Activated B cell treated with CpG ODN at 0.5 μM for 24 hours (primary cell): ENCODE data around the gene TOP3B. TPM values are rescaled to one million over a fixed set of nuclear protein-coding genes. Genes with fewer than 3 reads are reported as not detected.

ENCODE experiments used
- ATAC-seq: fragments of 200-7000 bp; cut with Tn5 transposase; one replicate; pipeline ENCODE4 v1.10.0; 2021; ENCODE audit warnings: low read depth, mild to moderate bottlenecking, moderate library complexity
- CTCF ChIA-PET: fragments of 350-600 bp; sonication (Branson Sonifier 250); formaldehyde crosslinking; loops from one replicate; lab custom pipeline; 2021; ENCODE audit warnings: antibody characterized with exemption; lab: Charles Lee
- POLR2A ChIA-PET: fragments of 350-600 bp; sonication (Branson Sonifier 250); formaldehyde crosslinking; loops from one replicate; lab custom pipeline; 2021; ENCODE audit warnings: antibody characterized with exemption; lab: Charles Lee
- DNase-seq: peaks from one replicate; pipeline ENCODE4 v3.0.0; 2022
- H3K27ac Mint-ChIP-seq: one replicate; pipeline ENCODE4 v1.8.0; 2020; ENCODE audit warnings: mixed read lengths
- H3K27me3 Mint-ChIP-seq: one replicate; pipeline ENCODE4 v1.8.0; 2021; ENCODE audit warnings: mixed read lengths
- H3K36me3 Mint-ChIP-seq: one replicate; pipeline ENCODE4 v1.8.0; 2021; ENCODE audit warnings: low read depth, mixed read lengths
- H3K4me1 Mint-ChIP-seq: one replicate; pipeline ENCODE4 v1.8.0; 2021; ENCODE audit warnings: mixed read lengths
- H3K4me3 Mint-ChIP-seq: one replicate; pipeline ENCODE4 v1.8.0; 2020; ENCODE audit warnings: mild to moderate bottlenecking, mixed read lengths
- H3K9me3 Mint-ChIP-seq: one replicate; pipeline ENCODE4 v1.8.0; 2020; ENCODE audit warnings: mixed read lengths
- CTCF ChIP-seq: fragments of 200-600 bp; IDR thresholded peaks from one replicate; pipeline ENCODE4 v1.8.0; 2022; ENCODE audit warnings: antibody characterized with exemption, mild to moderate bottlenecking
- intact Hi-C: fragments of 100-400 bp; cut with micrococcal nuclease; formaldehyde crosslinking; loops from one replicate; pipeline ENCODE4 v1.15.1; 2024
- total RNA-seq: library from RNA; stranded (reverse); gene quantifications from 2 replicates; pipeline ENCODE4 v1.2.3, GENCODE V29; 2022

The TOP3B gene
- total RNA-seq, 1 donor from 2014 or later, result 83.4 TPM

DNA sequence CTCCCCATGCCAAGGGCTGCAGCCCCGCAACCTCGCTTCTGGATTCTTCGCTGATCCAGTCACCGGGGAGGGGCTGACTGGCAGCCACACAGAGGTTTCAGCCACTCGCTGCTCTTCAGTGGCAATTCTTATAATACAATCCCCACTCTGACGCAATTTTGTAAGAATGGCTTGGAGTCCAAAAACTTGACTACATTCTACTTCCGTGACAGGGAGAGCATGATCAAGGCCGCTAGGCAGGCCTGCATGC, 44.8 kb downstream of the TOP3B start:
- Mint-ChIP-seq H3K27me3 (no peaks in the 10 kb centered on the region), H3K9me3 (no peaks in the 10 kb centered on the region), H3K27ac (peak overlapping the region; percentile 85), H3K4me3 (peak overlapping the region; percentile 89), H3K36me3 (peaks cover 14% of the 10 kb centered on the region), H3K4me1 (peaks cover 61% of the 10 kb centered on the region)
- ATAC-seq (no peak), DNase-seq (no peak)
- intact Hi-C loops, result loop anchor here (1.0 to 5.0 kb wide), 7 partner anchors 15 to 224 kb away; partner anchors contain the start of genes MAPK1, PPM1F, TOP3B and YPEL1
- TF ChIP-seq CTCF, result no peak
- CTCF ChIA-PET, result interaction anchor here (0.8 to 6.6 kb wide), 17 partner anchors 10 to 291 kb away, joined by 3 to 66 read pairs (median 3); partner anchors contain the start of genes MAPK1, PPM1F and YPEL1
- POLR2A ChIA-PET, result interaction anchor here (1.0 to 2.4 kb wide), 2 partner anchors 14 to 202 kb away, joined by 3 to 9 read pairs; partner anchors contain the start of genes PPM1F and YPEL1

DNA sequence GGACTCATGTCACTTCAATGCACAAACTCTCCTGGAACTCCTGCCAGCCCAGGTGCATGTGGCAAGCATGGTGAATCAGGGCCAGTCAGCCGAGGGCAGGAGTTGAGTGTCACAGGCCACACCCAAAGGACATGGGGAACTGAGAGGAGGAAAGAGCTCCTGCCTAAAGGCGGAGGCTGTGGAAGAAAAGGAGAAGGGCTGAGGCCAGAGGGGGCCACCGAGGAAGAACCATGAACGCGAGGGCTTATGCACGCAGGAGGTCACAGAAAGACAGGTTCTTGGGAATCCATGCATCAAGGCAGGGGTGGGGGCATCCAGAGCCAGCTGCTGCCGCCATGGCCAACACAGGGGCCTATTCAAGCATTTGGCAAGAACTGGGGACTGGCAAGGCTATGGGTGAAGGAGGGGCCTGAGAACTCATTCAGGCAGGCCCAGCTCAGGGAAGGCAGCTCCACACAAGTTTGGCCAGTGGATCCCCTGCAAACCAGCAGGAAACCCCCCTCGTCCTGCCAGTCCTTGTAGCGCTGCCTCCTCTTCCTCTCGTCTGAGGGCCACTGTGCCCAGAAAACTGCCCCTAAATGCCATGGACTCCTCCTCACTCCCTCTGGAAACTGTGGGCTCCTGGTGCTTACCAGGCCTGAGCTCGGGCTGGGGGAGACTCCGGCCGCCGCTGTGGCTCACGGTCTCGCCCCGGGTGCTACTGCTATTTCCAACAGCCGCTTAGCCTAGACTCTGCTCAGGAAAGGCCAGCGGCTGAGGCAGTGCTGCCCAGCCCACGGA, 45.4 kb downstream of the TOP3B start:
- peaks cover 56% of the 10 kb centered on the region for H3K4me1 Mint-ChIP-seq
- peak overlapping the region; percentile 85 for H3K27ac Mint-ChIP-seq
- no peak for TF ChIP-seq CTCF
- CTCF ChIA-PET, result interaction anchor here (0.8 to 6.6 kb wide), 16 partner anchors 8 to 291 kb away, joined by 3 to 66 read pairs (median 4); partner anchors contain the start of genes MAPK1, PPM1F and YPEL1
- H3K4me3 Mint-ChIP-seq, result no peak overlapping the region
- DNase-seq (no peak), ATAC-seq (no peak)
- POLR2A ChIA-PET, result interaction anchor here (0.6 to 1.0 kb wide), 3 partner anchors 67 to 1128 kb away, joined by 3 to 7 read pairs (median 6); partner anchors contain the start of gene YPEL1
- H3K36me3 Mint-ChIP-seq, result peaks cover 19% of the 10 kb centered on the region
- no peaks in the 10 kb centered on the region for H3K27me3 Mint-ChIP-seq
- intact Hi-C loops, result loop anchor here (5.0 kb wide), 3 partner anchors 45 to 165 kb away; partner anchors contain the start of genes MAPK1 and TOP3B
- no peaks in the 10 kb centered on the region for H3K9me3 Mint-ChIP-seq

- ChIA-PET POLR2A (interaction anchor here (0.6 to 0.8 kb wide), 3 partner anchors 17 to 1129 kb away, joined by 3 to 6 read pairs (median 4); partner anchors contain the start of gene PPM1F), CTCF (interaction anchor here (0.8 to 6.6 kb wide), 7 partner anchors 9 to 290 kb away, joined by 3 to 66 read pairs (median 3); partner anchors contain the start of gene PPM1F)
- no peak for DNase-seq
- ATAC-seq, result no peak
- Mint-ChIP-seq H3K4me3 (peak overlapping the region; percentile 28), H3K9me3 (no peaks in the 10 kb centered on the region), H3K27ac (peak overlapping the region; percentile 8), H3K27me3 (no peaks in the 10 kb centered on the region), H3K4me1 (peaks cover 49% of the 10 kb centered on the region), H3K36me3 (peaks cover 20% of the 10 kb centered on the region)
- TF ChIP-seq CTCF, result no peak
- intact Hi-C loops, result loop anchor here (5.0 kb wide), 3 partner anchors 46 to 164 kb away; partner anchors contain the start of genes MAPK1 and TOP3B
Observed at GRCh38 chr22:21936151-21936775, 46.3 kb downstream of the TOP3B start.

DNA sequence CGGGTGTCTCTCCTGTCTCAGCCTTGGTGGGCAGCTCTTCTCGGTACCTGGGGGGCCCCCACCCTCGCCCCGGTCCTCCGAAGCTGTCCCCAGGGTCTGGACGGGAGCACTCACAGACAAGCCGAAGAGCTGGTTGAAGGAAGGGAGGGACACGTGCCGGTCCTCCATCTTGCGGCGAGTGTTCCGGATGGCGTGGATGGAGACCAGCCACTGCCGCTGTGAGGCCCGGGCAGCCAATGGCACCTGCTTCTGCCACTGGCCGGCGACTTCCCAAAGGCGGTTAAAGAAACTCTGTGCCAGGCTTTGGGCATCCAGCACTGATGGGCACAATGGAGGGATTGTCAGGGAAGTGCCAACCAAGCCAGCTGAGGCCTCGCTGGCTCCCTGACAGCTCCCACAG, 48.7 kb downstream of the TOP3B start:
- H3K4me3 Mint-ChIP-seq, result no peak overlapping the region
- H3K27me3 Mint-ChIP-seq, result no peaks in the 10 kb centered on the region
- CTCF ChIA-PET, result no interaction called here
- DNase-seq, result no peak
- peaks cover 42% of the 10 kb centered on the region for H3K36me3 Mint-ChIP-seq
- no peak overlapping the region for H3K27ac Mint-ChIP-seq
- H3K9me3 Mint-ChIP-seq, result no peaks in the 10 kb centered on the region
- POLR2A ChIA-PET, result no interaction called here
- intact Hi-C loops, result no loop called here
- peaks cover 35% of the 10 kb centered on the region for H3K4me1 Mint-ChIP-seq
- no peak for TF ChIP-seq CTCF
- no peak for ATAC-seq

GRCh38 chr22:21933413-21933812, 49.2 kb downstream of the TOP3B start:
- H3K27ac Mint-ChIP-seq, result no peak overlapping the region
- no peaks in the 10 kb centered on the region for H3K9me3 Mint-ChIP-seq
- no peaks in the 10 kb centered on the region for H3K27me3 Mint-ChIP-seq
- H3K4me1 Mint-ChIP-seq, result peaks cover 30% of the 10 kb centered on the region
- DNase-seq (no peak), ATAC-seq (no peak)
- ChIA-PET CTCF (no interaction called here), POLR2A (no interaction called here)
- no peak overlapping the region for H3K4me3 Mint-ChIP-seq
- no peak for TF ChIP-seq CTCF
- intact Hi-C loops, result no loop called here
- peaks cover 46% of the 10 kb centered on the region for H3K36me3 Mint-ChIP-seq
